Peyer's patch (tissue), 4 donors: ENCODE data around the gene KLF18. TPM values are rescaled to one million over a fixed set of nuclear protein-coding genes. Genes with fewer than 3 reads are reported as not detected.

Experiments
- DNase-seq, 3 donors: peaks; one replicate each; pipeline ENCODE4 v3.0.0-alpha.2; 2017 to 2019
- H3K27ac ChIP-seq, 4 donors: fragments of 200-600 bp; sonication (generic); one replicate each; pipeline ENCODE4 v1.5.1; 2016 to 2019
- H3K27me3 ChIP-seq, 2 donors: fragments of 200-600 bp; sonication (generic); one replicate each; pipeline ENCODE4 v1.5.1; 2019
- H3K36me3 ChIP-seq, 3 donors: fragments of 200-600 bp; sonication (generic); one replicate each; pipeline ENCODE4 v1.5.1; 2016 to 2019
- H3K4me1 ChIP-seq, 4 donors: fragments of 200-600 bp; sonication (generic); one replicate each; pipeline ENCODE4 v1.5.1; 2016 to 2019
- H3K4me3 ChIP-seq, 4 donors: fragments of 200-600 bp; sonication (generic); 1 replicate in 3 of 4; 2 replicates in 1 of 4; pipeline ENCODE4 v1.5.1; 2016 to 2019; ENCODE audit warnings: mild to moderate bottlenecking in 1 of 4
- H3K9me3 ChIP-seq, 4 donors: fragments of 200-600 bp; sonication (generic); one replicate each; pipeline ENCODE4 v1.5.1; 2016 to 2019; ENCODE audit warnings: mild to moderate bottlenecking in 1 of 4
- POLR2A ChIP-seq, 2 donors: fragments of 450-650 bp; IDR thresholded peaks; one replicate each; pipeline ENCODE4 v1.5.1; 2017; ENCODE audit warnings: antibody characterized with exemption in 2 of 2, mild to moderate bottlenecking in 2 of 2, moderate library complexity in 2 of 2
- total RNA-seq, 4 donors: library from RNA; depleted of rRNA; stranded (reverse); fragments of >200 nt; gene quantifications; one replicate each; pipeline ENCODE4 v1.1.0, GENCODE V29; 2016
- TF ChIP-seq, protein P1 (sequence below), 6 experiments: fragments of 450-650 bp in 4 of 6; fragments of 200-600 bp in 2 of 6; sonication (generic) in 1 of 6; IDR thresholded peaks; one replicate each; pipeline ENCODE4 v1.5.1; 2017 to 2019; ENCODE audit warnings: antibody characterized with exemption in 6 of 6, mild to moderate bottlenecking in 3 of 6, moderate library complexity in 1 of 6

The KLF18 gene
- total RNA-seq, 4 donors from 2014 or later: not detected

- H3K27ac ChIP-seq: no peak overlapping the region
- TF ChIP-seq, protein P1, sequence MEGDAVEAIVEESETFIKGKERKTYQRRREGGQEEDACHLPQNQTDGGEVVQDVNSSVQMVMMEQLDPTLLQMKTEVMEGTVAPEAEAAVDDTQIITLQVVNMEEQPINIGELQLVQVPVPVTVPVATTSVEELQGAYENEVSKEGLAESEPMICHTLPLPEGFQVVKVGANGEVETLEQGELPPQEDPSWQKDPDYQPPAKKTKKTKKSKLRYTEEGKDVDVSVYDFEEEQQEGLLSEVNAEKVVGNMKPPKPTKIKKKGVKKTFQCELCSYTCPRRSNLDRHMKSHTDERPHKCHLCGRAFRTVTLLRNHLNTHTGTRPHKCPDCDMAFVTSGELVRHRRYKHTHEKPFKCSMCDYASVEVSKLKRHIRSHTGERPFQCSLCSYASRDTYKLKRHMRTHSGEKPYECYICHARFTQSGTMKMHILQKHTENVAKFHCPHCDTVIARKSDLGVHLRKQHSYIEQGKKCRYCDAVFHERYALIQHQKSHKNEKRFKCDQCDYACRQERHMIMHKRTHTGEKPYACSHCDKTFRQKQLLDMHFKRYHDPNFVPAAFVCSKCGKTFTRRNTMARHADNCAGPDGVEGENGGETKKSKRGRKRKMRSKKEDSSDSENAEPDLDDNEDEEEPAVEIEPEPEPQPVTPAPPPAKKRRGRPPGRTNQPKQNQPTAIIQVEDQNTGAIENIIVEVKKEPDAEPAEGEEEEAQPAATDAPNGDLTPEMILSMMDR (IDR thresholded peaks at IDR 0.05): no peak
- TF ChIP-seq POLR2A (IDR thresholded peaks at IDR 0.05): no peak
- DNase-seq: no peak
- no peaks in the 10 kb centered on the region for H3K9me3 ChIP-seq
- no peaks in the 10 kb centered on the region for H3K4me1 ChIP-seq
- H3K36me3 ChIP-seq: no peaks in the 10 kb centered on the region
- no peak overlapping the region for H3K4me3 ChIP-seq
- H3K27me3 ChIP-seq: no peaks in the 10 kb centered on the region
These were observed 30.5 kb downstream of the KLF18 start for GRCh38 chr1:44110916-44111315.

DNA sequence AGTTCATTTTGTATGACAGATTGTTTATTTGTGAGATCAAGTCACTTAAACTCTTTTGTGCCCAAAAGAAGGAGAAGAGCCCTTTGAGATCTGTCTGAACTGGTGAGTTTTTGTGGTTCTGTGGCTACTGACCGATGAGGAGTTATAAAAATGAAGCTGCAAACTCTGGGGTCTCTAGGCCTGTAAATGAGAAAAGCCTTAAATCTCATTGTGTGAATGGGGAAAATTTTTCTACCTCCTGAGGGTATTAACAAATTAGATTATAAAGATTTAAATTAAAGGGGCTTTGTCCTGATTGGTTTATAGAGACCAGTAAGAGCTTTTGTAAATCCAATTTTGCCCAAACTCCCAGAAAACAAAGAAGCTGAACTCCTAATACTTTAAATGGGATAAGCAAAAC, 32.5 kb downstream of the KLF18 start:
- no peaks in the 10 kb centered on the region for H3K36me3 ChIP-seq
- no peak overlapping the region for H3K27ac ChIP-seq
- no peak overlapping the region for H3K4me3 ChIP-seq
- no peaks in the 10 kb centered on the region for H3K27me3 ChIP-seq
- TF ChIP-seq, protein P1 (IDR thresholded peaks at IDR 0.05): no peak
- TF ChIP-seq POLR2A (IDR thresholded peaks at IDR 0.05): no peak
- H3K4me1 ChIP-seq: no peaks in the 10 kb centered on the region
- no peaks in the 10 kb centered on the region for H3K9me3 ChIP-seq
- DNase-seq: no peak

DNA sequence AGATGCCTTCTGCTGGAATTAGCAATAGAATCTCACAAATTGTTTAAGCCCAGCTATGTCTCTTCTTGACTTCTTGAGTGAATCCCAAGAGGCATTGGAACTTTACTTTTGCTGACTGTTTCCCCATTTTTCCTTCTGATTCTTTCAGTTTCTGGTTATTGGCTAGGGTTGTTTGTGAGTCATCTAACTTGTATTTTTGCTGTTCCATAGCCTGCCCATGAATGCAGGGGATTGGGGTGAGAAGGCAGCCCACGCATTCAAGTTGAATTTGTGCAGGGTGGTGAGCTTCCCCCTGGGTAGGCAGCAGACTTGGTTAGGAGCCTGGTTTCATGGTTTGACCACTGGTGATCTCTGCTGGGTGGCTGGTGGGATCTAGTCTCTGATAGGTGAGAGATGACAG, 33.2 kb downstream of the KLF18 start:
- TF ChIP-seq, protein P1 (IDR thresholded peaks at IDR 0.05): no peak
- no peak for TF ChIP-seq POLR2A (IDR thresholded peaks at IDR 0.05)

DNA sequence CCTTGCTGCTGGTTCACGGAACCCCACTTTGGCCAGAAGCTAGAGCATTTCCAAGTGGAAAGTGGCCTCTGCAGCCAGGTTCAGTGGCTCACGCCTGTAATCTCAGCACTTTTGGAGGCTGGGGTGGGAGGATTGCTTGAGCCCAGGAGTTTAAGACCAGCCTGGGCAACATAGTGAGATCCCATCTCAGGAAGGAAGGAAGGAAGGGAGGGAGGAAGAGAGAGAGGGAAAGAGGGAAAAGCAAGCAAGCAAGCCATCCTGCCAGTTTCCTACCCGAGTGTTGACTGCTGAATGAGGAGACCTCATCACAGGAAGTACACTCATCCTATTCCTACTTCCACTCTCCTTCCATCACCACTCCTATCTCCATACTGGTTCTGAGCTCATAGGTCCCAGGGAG, 35.6 kb downstream of the KLF18 start:
- Histone ChIP-seq H3K27me3 (no peaks in the 10 kb centered on the region), H3K27ac (no peak overlapping the region), H3K36me3 (no peaks in the 10 kb centered on the region), H3K4me1 (no peaks in the 10 kb centered on the region), H3K9me3 (no peaks in the 10 kb centered on the region), H3K4me3 (no peak overlapping the region)
- no peak for TF ChIP-seq POLR2A (IDR thresholded peaks at IDR 0.05)
- TF ChIP-seq, protein P1 (IDR thresholded peaks at IDR 0.05): no peak
- DNase-seq: no peak

More for the DNA sequence above, 33.2 kb downstream of the KLF18 start:
- no peaks in the 10 kb centered on the region for H3K9me3 ChIP-seq
- H3K27me3 ChIP-seq: no peaks in the 10 kb centered on the region
- no peak overlapping the region for H3K27ac ChIP-seq
- no peak for DNase-seq
- H3K36me3 ChIP-seq: no peaks in the 10 kb centered on the region
- no peaks in the 10 kb centered on the region for H3K4me1 ChIP-seq
- H3K4me3 ChIP-seq: no peak overlapping the region

- Histone ChIP-seq H3K4me3 (no peak overlapping the region), H3K36me3 (no peaks in the 10 kb centered on the region), H3K27me3 (no peaks in the 10 kb centered on the region), H3K4me1 (no peaks in the 10 kb centered on the region), H3K27ac (no peak overlapping the region), H3K9me3 (no peaks in the 10 kb centered on the region)
- no peak for DNase-seq
- TF ChIP-seq, protein P1 (IDR thresholded peaks at IDR 0.05): no peak
- no peak for TF ChIP-seq POLR2A (IDR thresholded peaks at IDR 0.05)
These were observed 37.9 kb downstream of the KLF18 start for GRCh38 chr1:44103270-44104131.
